IPS-18c (cell line): ENCODE measurements around the gene ATP1A3.

Source experiments
- H3K4me3 ChIP-seq: 2 replicates; pipeline ENCODE4 v1.7.0; 2013; ENCODE audit warnings: low read depth, mild to moderate bottlenecking, low read length, moderate library complexity; ENCODE audit not compliant: insufficient read depth
- H3K9me3 ChIP-seq: one replicate; pipeline ENCODE4 v1.6.1; 2013; ENCODE audit warnings: mild to moderate bottlenecking, low read length, moderate library complexity; ENCODE audit not compliant: control insufficient read depth, insufficient read depth

Gene ATP1A3

DNA sequence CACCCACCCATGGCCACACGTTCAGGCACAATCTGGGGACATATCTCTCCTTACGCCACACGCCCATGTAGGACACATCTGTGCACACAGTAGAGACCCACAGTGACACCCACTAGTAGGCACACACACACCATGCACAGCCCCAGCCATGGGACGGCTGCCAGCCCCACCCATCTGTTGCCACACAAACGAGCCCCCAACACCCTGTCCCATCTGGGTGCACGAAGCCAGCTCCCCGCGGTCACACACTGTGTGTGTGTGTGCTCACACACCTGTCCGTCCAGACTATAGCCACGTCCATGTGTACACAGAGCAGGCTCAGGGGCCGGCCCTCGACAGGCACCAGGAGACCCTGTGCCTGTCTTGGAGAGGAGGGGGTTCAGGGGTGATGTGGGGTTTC lies 76.4 kb downstream of the ATP1A3 start:
- Histone ChIP-seq H3K9me3 (no peaks in the 10 kb centered on the region), H3K4me3 (no peak overlapping the region)
